Chondrocyte (in vitro differentiated cells): ENCODE results near the gene NOD1. TPM values are rescaled to one million over a fixed set of nuclear protein-coding genes. Genes with fewer than 3 reads are reported as not detected.

ENCODE experiments used
- DNase-seq: peaks from one replicate; pipeline ENCODE4 v3.0.0; 2021; ENCODE audit warnings: mixed read lengths, low spot score
- H3K27ac Mint-ChIP-seq: one replicate; pipeline ENCODE4 v1.8.0; 2021; ENCODE audit warnings: mild to moderate bottlenecking, moderate library complexity, mixed read lengths; ENCODE audit not compliant: unreplicated experiment
- H3K27me3 Mint-ChIP-seq: 2 replicates; pipeline ENCODE4 v1.8.0; 2021; ENCODE audit warnings: low read depth, mixed read lengths
- H3K36me3 Mint-ChIP-seq: 2 replicates; pipeline ENCODE4 v1.8.0; 2021; ENCODE audit warnings: low read depth, mixed read lengths
- H3K4me1 Mint-ChIP-seq: 2 replicates; pipeline ENCODE4 v1.8.0; 2021; ENCODE audit warnings: low read depth, mild to moderate bottlenecking, mixed read lengths
- H3K4me3 Mint-ChIP-seq: one replicate; pipeline ENCODE4 v1.8.0; 2021; ENCODE audit warnings: mild to moderate bottlenecking, moderate library complexity, mixed read lengths; ENCODE audit not compliant: unreplicated experiment
- H3K9me3 Mint-ChIP-seq: 2 replicates; pipeline ENCODE4 v1.8.0; 2021; ENCODE audit warnings: low read depth, mixed read lengths
- total RNA-seq: library from RNA; stranded (reverse); gene quantifications from 3 replicates; pipeline ENCODE4 v1.2.1, GENCODE V29; 2021
- TF ChIP-seq, protein P1 (sequence below): fragments of 200-600 bp; sonication (generic); IDR thresholded peaks from 2 replicates; pipeline ENCODE4 v1.5.0; 2021; ENCODE audit warnings: antibody characterized with exemption, mild to moderate bottlenecking, moderate library complexity

NOD1 gene
- total RNA-seq, 1 donor from 2014 or later, result 6.6 TPM

- Mint-ChIP-seq H3K27me3 (no peaks in the 10 kb centered on the region), H3K9me3 (no peaks in the 10 kb centered on the region), H3K4me1 (no peaks in the 10 kb centered on the region), H3K36me3 (no peaks in the 10 kb centered on the region), H3K4me3 (no peak overlapping the region), H3K27ac (no peak overlapping the region)
- DNase-seq, result no peak
- TF ChIP-seq, protein P1, sequence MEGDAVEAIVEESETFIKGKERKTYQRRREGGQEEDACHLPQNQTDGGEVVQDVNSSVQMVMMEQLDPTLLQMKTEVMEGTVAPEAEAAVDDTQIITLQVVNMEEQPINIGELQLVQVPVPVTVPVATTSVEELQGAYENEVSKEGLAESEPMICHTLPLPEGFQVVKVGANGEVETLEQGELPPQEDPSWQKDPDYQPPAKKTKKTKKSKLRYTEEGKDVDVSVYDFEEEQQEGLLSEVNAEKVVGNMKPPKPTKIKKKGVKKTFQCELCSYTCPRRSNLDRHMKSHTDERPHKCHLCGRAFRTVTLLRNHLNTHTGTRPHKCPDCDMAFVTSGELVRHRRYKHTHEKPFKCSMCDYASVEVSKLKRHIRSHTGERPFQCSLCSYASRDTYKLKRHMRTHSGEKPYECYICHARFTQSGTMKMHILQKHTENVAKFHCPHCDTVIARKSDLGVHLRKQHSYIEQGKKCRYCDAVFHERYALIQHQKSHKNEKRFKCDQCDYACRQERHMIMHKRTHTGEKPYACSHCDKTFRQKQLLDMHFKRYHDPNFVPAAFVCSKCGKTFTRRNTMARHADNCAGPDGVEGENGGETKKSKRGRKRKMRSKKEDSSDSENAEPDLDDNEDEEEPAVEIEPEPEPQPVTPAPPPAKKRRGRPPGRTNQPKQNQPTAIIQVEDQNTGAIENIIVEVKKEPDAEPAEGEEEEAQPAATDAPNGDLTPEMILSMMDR, result peak; percentile 50
Observed at GRCh38 chr7:30396389-30396788, 82.2 kb downstream of the NOD1 start.

DNA sequence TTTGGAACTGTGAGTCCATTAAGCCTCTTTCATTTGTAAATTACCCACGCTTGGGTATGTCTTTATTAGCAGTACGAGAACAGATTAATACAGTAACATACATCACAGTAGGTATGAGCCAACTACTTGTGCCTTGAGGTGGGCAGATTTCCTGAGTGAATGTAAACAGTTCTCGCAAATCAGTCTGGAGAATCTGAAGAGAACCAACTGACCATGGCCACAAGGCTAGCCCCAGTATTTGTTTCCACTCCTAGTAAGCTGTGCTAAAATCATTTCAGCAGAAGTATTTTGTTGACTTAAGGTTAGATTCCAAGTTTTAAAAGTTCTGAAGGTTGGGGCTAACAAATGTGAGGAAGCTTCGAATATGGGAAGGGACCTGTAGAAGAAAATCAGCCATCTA lies 82.9 kb downstream of the NOD1 start:
- H3K4me3 Mint-ChIP-seq, result no peak overlapping the region
- no peaks in the 10 kb centered on the region for H3K9me3 Mint-ChIP-seq
- H3K36me3 Mint-ChIP-seq, result no peaks in the 10 kb centered on the region
- no peaks in the 10 kb centered on the region for H3K4me1 Mint-ChIP-seq
- no peaks in the 10 kb centered on the region for H3K27me3 Mint-ChIP-seq
- no peak for DNase-seq
- TF ChIP-seq, protein P1, result no peak
- H3K27ac Mint-ChIP-seq, result no peak overlapping the region

- no peak overlapping the region for H3K4me3 Mint-ChIP-seq
- H3K27me3 Mint-ChIP-seq, result no peaks in the 10 kb centered on the region
- no peak overlapping the region for H3K27ac Mint-ChIP-seq
- TF ChIP-seq, protein P1, result no peak
- no peaks in the 10 kb centered on the region for H3K36me3 Mint-ChIP-seq
- DNase-seq, result no peak
- no peaks in the 10 kb centered on the region for H3K9me3 Mint-ChIP-seq
- H3K4me1 Mint-ChIP-seq, result no peaks in the 10 kb centered on the region
Observed at GRCh38 chr7:30391806-30392205, 86.8 kb downstream of the NOD1 start.

- no peak overlapping the region for H3K27ac Mint-ChIP-seq
- no peak for DNase-seq
- no peaks in the 10 kb centered on the region for H3K36me3 Mint-ChIP-seq
- no peaks in the 10 kb centered on the region for H3K4me1 Mint-ChIP-seq
- H3K4me3 Mint-ChIP-seq, result no peak overlapping the region
- TF ChIP-seq, protein P1, result no peak
- no peaks in the 10 kb centered on the region for H3K9me3 Mint-ChIP-seq
- no peaks in the 10 kb centered on the region for H3K27me3 Mint-ChIP-seq
Observed at GRCh38 chr7:30390736-30391636, 87.6 kb downstream of the NOD1 start.

GRCh38 chr7:30389791-30390190 lies 88.8 kb downstream of the NOD1 start:
- Mint-ChIP-seq H3K27me3 (no peaks in the 10 kb centered on the region), H3K4me1 (no peaks in the 10 kb centered on the region), H3K27ac (no peak overlapping the region), H3K9me3 (no peaks in the 10 kb centered on the region), H3K36me3 (no peaks in the 10 kb centered on the region), H3K4me3 (no peak overlapping the region)
- no peak for DNase-seq
- TF ChIP-seq, protein P1, result no peak
